HG03025 (cell line): ENCODE measurements around the gene TBL1XR1.
"Not testable (repeated sequence)": the region's sequence is repeated elsewhere in the genome, so short reads cannot be mapped to it uniquely, and the experiment has no call there.

ENCODE experiments used
- ATAC-seq: cut with Tn5 transposase; IDR thresholded peaks from one replicate; pipeline ENCODE4 v1.9.1; 2021; ENCODE audit warnings: mild to moderate bottlenecking, moderate library complexity; ENCODE audit not compliant: unreplicated experiment, low FRiP score

The TBL1XR1 gene

GRCh38 chr3:177146646-177147045 is 50.6 kb downstream of the TBL1XR1 start:
- no peak for ATAC-seq

DNA sequence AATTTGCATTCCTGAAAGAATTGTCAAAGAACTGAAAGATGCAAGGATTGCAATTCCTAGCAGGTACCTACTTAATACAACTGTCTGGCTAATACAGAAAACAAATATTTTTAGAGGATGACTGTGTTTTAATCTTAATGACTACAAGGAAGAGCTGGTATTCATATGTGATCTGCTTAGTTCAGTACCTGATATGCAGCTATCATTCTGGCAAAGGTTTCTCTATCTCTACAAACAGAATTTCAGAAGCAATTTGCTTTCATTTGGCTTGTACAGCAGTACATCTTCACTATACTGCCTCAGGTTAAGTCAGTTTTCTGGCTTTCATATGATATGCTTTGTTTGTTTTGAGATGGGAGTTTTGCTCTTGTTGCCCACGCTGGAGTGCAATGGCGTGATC is 51.3 kb downstream of the TBL1XR1 start:
- no peak for ATAC-seq

GRCh38 chr3:177145381-177145780 is 51.9 kb downstream of the TBL1XR1 start:
- no peak for ATAC-seq

DNA sequence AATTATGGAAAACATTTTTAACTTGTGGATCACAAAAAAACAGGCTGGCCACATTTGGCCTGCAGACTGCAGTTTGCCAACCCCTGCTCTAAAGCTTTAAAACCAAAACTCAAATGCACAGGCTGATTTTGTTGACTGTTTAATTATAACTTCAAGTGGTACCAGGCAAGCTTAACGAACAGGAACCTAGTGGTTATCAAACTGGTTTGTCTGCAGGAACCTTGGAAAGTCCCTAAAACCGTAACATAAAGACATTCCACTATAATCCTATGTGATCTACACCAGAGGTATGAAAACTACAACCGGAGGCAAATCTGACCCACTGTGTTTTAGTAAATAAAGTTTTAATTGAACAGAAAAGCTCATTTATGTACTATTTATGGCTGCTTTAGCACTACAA is 52.4 kb downstream of the TBL1XR1 start:
- ATAC-seq = no peak

GRCh38 chr3:177141899-177142646 is 55.2 kb downstream of the TBL1XR1 start:
- ATAC-seq = no peak

GRCh38 chr3:177141471-177141870 is 55.8 kb downstream of the TBL1XR1 start:
- ATAC-seq = no peak

DNA sequence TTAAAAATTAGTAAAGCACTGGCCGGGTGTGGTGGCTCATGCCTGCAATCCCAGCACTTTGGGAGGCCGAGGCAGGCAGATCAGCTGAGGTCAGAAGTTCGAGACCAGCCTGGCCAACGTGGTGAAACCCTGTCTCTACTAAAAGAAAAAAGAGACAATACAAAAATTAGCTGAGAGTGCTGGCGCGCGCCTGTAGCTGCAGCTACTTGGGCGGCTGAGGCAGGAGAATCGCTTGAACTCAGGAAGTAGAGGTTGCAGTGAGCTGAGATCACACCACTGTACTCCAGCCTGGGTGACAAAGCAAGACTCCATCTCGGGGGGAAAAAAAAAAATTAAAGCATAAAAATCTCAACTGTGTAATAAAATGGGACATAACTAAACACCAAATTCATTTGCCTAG is 58.1 kb downstream of the TBL1XR1 start:
- ATAC-seq = not testable (repeated sequence)

DNA sequence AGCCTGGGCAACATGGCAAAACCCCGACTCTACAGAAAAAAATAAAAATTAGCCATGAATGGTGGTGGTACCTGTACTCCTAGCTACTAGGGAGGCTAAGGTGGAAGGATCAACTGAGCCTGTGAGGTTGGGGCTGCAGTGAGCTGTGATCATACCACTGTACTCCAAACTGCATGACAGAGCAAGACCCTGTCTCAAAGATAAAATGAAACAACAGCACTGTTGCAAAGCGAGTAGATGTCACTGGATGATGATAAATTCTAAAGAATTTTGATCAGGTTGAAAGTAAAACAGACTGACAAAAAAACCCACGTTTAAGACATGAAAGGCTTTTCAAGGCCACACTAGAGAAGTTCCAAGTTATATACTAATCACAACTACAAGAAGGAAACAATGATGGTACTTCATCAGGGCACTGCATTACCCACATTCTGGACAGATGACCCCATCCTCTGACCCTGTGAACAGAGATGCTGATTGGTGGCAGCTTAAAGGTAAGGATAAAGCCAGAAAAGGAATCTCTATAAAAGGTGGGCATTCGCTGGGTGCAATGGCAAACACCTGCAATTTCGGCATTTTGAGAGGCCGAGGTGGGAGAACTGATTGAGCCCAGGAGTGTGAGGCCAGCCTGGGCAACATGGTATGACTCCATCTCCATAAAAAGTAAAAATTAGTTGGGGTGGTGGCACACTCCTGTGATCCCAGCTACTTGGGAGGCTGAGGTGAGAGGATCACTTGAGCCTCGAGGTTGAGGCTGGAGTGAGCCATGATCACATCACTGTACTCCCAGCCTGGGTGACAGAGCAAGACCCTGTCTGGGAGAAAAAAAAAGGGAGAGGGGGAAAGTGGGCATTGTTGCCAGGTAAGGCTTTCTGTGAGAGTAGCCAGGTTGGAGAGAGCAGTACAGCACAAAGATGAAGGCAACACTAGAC is 59.2 kb downstream of the TBL1XR1 start:
- no peak for ATAC-seq

- ATAC-seq = no peak
Measured at GRCh38 chr3:177136741-177137140, 60.5 kb downstream of the TBL1XR1 start.

- no peak for ATAC-seq
Measured at GRCh38 chr3:177135841-177136492, 61.3 kb downstream of the TBL1XR1 start.

DNA sequence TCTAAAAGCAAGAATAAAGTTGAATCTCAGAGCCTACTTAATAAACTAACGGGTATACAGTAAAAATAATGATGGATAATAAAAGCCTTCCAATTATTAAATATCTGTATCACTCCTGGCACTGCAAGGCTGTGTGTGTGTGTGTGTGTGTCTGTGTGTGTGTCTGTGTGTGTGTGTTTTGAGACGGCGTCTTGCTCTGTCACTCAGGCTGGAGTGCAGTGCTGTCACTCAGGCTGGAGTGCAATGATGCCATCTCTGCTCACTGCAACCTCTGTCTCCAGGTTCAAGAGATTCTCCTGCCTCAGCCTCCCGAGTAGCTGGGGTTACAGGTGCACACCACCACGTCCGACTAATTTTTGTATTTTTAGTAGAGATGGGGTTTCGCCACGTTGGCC is 62.5 kb downstream of the TBL1XR1 start:
- ATAC-seq = no peak

DNA sequence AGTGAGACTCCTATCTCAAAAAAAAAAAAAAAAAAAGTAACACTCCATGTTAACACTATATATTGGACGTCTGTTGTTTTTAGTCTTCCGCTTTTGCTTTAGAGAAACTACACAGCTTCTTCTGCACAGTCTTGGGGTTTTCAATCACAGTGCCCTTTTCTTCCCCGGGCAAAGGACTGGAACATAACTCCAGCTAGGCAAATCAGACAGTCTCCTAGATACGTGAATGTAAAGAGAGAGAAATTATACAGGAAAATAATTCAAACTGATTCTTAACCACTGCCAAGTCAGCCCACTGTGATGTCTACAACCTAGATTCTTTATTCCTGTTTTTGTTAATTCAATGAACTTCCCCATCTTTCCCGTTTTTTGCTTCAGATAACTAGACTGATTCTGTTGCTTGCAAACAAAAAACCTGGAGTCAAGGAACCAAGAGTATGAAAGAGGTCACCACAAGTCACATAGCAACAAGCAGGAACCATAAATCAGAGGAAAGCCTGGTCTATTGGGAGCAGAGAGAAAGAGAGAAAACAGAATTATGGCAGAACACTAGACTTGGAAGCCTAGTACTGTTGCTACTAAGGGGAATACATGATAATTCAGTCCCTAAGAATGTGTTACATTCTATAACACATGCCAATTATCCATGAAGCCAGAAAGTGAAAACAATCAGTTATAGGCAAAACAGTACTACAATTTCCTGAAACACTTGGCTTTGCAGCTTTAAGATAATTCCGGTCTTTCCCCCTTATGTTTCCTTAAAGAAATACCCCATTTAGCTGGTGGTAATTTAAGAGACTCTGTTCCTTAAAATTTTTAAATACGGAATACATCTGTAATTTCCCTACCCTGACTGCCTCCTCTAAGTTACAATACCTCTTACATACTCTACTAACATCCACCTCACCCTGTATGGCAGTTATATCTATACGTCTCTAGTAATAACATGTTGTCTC is 63.1 kb downstream of the TBL1XR1 start:
- ATAC-seq = no peak

DNA sequence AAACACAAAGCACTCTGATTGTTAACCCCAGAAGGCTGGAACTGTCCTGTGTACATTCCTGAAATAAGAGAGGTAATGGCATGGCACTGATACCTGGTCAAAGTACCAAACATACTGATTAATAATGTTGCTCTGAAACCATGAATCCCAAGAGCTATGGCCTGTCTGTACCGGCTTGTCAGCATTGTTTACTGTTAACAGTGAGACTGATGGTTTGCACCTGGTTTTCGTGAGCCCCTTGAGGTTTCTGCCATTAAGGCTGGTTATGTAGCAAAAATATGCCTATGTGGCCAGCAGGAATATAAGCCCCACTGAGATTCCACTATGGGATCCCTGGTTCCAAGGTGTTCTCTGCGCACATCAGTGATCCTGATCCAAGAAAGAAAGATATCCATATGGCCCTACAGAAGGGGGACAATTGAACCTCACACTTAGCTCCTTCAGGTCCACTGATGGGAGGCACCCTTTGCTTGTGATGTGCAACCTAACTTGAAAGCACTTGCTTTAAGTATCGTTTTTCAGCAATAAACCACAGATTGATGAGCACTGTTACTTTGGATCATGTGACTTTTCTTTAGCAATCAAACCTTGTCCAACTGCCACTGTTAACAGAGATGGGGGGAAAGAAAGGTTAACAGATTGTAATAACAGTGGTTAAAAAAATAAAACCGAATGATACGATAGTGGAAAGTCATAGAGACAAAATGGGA is 65.2 kb downstream of the TBL1XR1 start:
- ATAC-seq = no peak

- ATAC-seq = no peak
Measured at GRCh38 chr3:177127008-177127407, 70.3 kb downstream of the TBL1XR1 start.

DNA sequence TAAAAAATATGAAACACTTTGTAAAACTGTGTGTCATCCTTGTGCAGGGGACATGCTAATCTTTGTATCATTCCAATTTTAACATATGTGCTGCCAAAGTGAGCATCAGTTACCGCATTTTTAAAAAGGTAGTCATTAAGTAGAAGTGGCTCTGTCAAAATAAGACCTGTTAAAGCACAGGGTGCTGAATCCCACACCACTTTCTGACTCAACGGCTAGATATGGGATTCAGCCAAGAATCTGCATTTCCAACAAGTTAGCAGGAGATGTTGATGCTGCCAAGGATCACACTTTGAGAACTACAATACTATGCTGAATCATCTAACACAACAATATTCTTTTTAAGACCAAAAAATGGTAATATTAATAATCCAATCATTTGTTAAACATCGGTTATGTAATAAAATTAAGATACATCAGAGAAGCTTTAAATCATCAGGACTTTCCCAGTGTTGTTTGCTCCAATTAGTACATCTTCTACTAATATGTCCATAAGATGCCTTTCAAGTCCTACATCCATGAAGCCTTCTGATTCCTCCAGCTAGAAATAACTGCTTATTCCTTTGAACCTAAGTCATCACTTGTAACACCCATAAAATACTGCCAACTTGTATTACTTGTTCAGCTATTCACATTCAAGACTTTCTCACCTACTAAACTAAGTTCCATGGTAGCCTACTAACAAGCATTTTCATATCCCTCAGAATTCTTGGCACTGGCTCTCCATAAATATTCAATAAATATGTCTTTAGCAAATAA is 71.1 kb downstream of the TBL1XR1 start:
- ATAC-seq = no peak

DNA sequence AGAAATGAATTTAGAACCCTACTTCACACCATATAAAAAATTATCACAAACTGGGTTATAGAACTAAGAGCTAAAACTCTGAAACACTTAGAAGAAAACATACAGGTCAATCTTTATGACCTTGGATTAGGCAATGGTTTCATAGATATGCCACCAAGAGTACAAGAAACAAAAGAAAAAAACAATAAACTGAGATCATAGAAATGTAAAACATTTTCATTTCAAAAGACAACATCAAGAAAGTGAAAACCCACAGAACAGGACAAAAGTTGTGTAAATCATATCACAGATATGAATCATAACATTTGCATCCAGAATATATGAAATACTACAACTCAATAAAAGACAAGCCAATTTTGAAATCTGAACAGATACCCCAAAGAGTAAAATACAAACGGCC is 72.4 kb downstream of the TBL1XR1 start:
- no peak for ATAC-seq

- no peak for ATAC-seq
Measured at GRCh38 chr3:177123822-177124221, 73.5 kb downstream of the TBL1XR1 start.

DNA sequence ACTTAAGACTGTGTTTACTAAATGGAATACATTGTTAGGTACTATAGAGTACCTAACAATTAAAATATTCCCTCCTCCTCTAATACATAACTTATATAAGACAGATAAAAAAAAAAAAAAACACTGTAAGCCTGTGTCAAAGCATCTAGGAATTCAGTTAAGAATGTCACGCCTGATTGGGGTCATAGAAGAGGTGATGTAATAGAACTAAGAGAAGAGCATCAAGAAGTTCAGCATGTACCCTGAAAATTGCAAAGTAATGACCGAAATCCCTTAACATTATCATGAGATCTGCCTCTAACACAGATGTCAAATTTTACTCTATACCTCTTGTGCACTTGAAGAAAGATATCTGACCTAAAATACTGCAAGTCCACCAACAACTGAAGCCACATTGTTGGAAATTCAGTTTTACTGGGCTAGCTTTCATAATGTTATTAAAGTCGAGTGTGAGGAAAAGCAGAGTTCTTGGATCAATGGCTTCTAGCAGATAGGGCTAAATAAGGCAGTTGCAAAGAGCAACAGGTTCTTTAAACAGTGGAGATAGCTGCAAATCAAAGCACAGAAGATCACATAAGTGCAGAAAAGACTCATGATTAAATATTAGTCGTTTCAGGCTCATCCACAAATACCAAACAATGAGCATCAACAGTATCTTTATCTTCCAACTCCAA is 75.0 kb downstream of the TBL1XR1 start:
- ATAC-seq = no peak
